Adrenal gland (tissue), 12 donors: ENCODE data around the gene CA9. TPM values are rescaled to one million over a fixed set of nuclear protein-coding genes. Genes with fewer than 3 reads are reported as not detected.
"Not testable (repeated sequence)": the region's sequence is repeated elsewhere in the genome, so short reads cannot be mapped to it uniquely, and the experiment has no call there.

Source experiments
- DNase-seq, 7 donors: peaks; one replicate each; pipeline ENCODE4 v3.0.0-alpha.2; 2019 to 2020
- H3K27ac ChIP-seq, 5 donors: fragments of 200-600 bp; sonication (generic) in 4 of 5; 1 replicate in 3 of 5; 2 replicates in 2 of 5; pipeline versions ENCODE4 v1.5.1 to v1.8.0; 2016 to 2020; ENCODE audit warnings: mild to moderate bottlenecking in 1 of 5
- H3K27me3 ChIP-seq: fragments of 200-600 bp; 2 replicates; pipeline ENCODE4 v1.8.0; 2021
- H3K36me3 ChIP-seq, 2 donors: fragments of 200-600 bp; replicated peaks in 1 of 2; 1 replicate in 1 of 2; 2 replicates in 1 of 2; pipeline versions ENCODE4 v1.5.1 to v1.8.0; 2018 to 2022
- H3K4me1 ChIP-seq, 2 donors: fragments of 200-600 bp; replicated peaks in 1 of 2; 1 replicate in 1 of 2; 2 replicates in 1 of 2; pipeline versions ENCODE4 v1.5.1 to v1.8.0; 2018 to 2021
- H3K4me3 ChIP-seq, 4 donors: fragments of 200-600 bp; sonication (generic) in 3 of 4; one replicate each; pipeline ENCODE4 v1.5.1; 2016 to 2018
- H3K9me3 ChIP-seq, 3 donors: fragments of 200-600 bp; sonication (generic) in 1 of 3; replicated peaks in 1 of 3; 1 replicate in 2 of 3; 2 replicates in 1 of 3; pipeline versions ENCODE4 v1.5.1 to v1.8.0; 2016 to 2021
- POLR2A ChIP-seq, 2 donors: fragments of 450-650 bp; IDR thresholded peaks; one replicate each; pipeline ENCODE4 v1.6.1; 2017; ENCODE audit warnings: antibody characterized with exemption in 2 of 2, mild to moderate bottlenecking in 2 of 2, moderate library complexity in 1 of 2
- WGBS, 4 donors: extraction: QIAGEN DNeasy Blood & Tissue Kit in 2 of 4; methylation state at CpG; one replicate each; pipeline versions ENCODE4 v1.1.5 to v1.1.7; 2013 to 2017; 5-methylcytosine and 5-hydroxymethylcytosine counted together
- intact Hi-C, 2 donors: fragments of 100-400 bp; cut with DNase I; formaldehyde crosslinking; loops; one replicate each; pipeline versions ENCODE4 v1.14.1 to v1.15.0; 2022 to 2023
- polyA plus RNA-seq, 3 donors: library from polyadenylated mRNA; stranded (reverse); fragments of 200-250 nt in 2 of 3; fragments of 350-450 nt in 1 of 3; fragmentation: Illumina TruSeq in 1 of 3; extraction: RNeasy Lipid Tissue Mini Kit (QIAGEN cat#74804) in 1 of 3; gene quantifications; one replicate each; pipeline ENCODE4 v1.2.3, GENCODE V29; 2013 to 2014
- total RNA-seq, 9 donors: library from RNA; depleted of rRNA in 4 of 9; stranded (reverse); fragments of >200 nt in 4 of 9; fragments of 120-200 nt in 1 of 9; fragmentation: NEBNext Ultra II Directional in 1 of 9; extraction: Animal tissue kit (Norgen Biotek cat#: 25700) in 1 of 9; gene quantifications; one replicate each; pipeline versions ENCODE4 v1.1.0 to v1.2.4, GENCODE V29; 2013 to 2023
- TF ChIP-seq, protein P1 (sequence below), 6 experiments: fragments of 450-650 bp in 4 of 6; fragments of 200-600 bp in 2 of 6; sonication (generic) in 1 of 6; IDR thresholded peaks; 1 replicate in 5 of 6; 2 replicates in 1 of 6; pipeline versions ENCODE4 v1.5.1 to v1.8.0; 2016 to 2021; ENCODE audit warnings: antibody characterized with exemption in 6 of 6, mild to moderate bottlenecking in 2 of 6, moderate library complexity in 1 of 6
- donor health status: healthy with polysubstance abuse.
- donor health status: Bipolar disorder and iron deficiency.
- donor health status: DM: yes; HTN: yes; CAD: no.
- donor health status: DM: no; HTN: no; CAD: no.
- donor health status: DM: no; HTN: no; CAD: no.
- donor health status: DM: yes; HTN: yes; CAD: no.

CA9 gene
- total and polyA plus RNA-seq, 12 donors, result 0.28 to 13.7 (median 1.4) TPM

DNA sequence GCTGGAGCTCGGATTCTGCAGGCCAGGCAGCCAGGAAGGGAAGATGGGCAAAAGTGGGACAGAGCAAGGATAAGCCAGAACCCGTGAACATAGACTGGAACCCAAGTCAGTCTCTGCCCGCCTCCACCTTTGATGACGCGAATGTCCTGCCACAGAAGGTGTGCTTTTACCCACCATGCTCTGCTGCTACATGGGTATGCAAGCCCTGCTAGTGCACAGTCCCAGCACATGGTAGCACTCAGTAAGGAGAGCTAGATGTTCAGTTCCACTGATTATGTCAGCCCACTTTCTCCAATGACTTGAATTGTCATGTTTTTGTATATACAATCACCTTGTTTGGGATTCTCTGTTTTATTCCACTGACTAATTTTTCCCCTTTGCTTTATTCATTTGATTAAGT is 44.1 kb upstream of the CA9 start:
- no peak for DNase-seq
- TF ChIP-seq, protein P1, sequence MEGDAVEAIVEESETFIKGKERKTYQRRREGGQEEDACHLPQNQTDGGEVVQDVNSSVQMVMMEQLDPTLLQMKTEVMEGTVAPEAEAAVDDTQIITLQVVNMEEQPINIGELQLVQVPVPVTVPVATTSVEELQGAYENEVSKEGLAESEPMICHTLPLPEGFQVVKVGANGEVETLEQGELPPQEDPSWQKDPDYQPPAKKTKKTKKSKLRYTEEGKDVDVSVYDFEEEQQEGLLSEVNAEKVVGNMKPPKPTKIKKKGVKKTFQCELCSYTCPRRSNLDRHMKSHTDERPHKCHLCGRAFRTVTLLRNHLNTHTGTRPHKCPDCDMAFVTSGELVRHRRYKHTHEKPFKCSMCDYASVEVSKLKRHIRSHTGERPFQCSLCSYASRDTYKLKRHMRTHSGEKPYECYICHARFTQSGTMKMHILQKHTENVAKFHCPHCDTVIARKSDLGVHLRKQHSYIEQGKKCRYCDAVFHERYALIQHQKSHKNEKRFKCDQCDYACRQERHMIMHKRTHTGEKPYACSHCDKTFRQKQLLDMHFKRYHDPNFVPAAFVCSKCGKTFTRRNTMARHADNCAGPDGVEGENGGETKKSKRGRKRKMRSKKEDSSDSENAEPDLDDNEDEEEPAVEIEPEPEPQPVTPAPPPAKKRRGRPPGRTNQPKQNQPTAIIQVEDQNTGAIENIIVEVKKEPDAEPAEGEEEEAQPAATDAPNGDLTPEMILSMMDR (IDR thresholded peaks at IDR 0.05), result no peak
- TF ChIP-seq POLR2A (IDR thresholded peaks at IDR 0.05), result no peak
- Histone ChIP-seq H3K9me3 (no peaks in the 10 kb centered on the region), H3K27me3 (no peaks in the 10 kb centered on the region), H3K27ac (no peak overlapping the region), H3K4me1 (no peaks in the 10 kb centered on the region), H3K36me3 (no peaks in the 10 kb centered on the region), H3K4me3 (no peak overlapping the region)
- 85 to 92% (median 88%) methylated on average over 5 of the region's 5 CpGs for WGBS, 4 donors
- intact Hi-C loops, result no loop called here

DNA sequence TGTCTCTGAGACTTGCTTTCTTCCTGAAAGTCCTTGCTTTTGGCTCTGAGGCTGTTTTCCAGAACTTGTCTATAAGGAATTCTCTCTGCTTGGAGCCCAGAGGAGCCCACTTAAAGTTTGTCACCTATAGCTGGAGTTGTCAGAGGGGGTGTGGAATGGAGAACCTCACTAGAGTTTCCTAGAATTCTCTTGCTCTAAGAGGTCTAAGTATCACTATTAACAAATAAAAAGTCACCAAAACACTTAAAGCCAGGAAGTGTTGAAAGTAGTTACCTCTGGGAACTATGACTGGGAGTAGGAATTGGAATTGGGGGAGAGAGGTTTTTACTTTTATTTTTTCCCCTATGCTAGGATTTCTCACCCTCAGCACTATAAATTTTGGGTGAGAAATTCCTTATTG is 38.0 kb upstream of the CA9 start:
- no peak for TF ChIP-seq POLR2A (IDR thresholded peaks at IDR 0.05)
- TF ChIP-seq, protein P1 (IDR thresholded peaks at IDR 0.05), result no peak
- intact Hi-C loops, result no loop called here
- no peaks in the 10 kb centered on the region for H3K36me3 ChIP-seq
- DNase-seq, result no peak
- peaks cover 8 to 35% of the 10 kb centered on the region in 2 donors for H3K4me1 ChIP-seq
- no peaks in the 10 kb centered on the region for H3K9me3 ChIP-seq
- peak overlapping the region; percentile 23 to 83 (median 73) for H3K27ac ChIP-seq
- no peak overlapping the region for H3K4me3 ChIP-seq
- H3K27me3 ChIP-seq, result no peaks in the 10 kb centered on the region

DNA sequence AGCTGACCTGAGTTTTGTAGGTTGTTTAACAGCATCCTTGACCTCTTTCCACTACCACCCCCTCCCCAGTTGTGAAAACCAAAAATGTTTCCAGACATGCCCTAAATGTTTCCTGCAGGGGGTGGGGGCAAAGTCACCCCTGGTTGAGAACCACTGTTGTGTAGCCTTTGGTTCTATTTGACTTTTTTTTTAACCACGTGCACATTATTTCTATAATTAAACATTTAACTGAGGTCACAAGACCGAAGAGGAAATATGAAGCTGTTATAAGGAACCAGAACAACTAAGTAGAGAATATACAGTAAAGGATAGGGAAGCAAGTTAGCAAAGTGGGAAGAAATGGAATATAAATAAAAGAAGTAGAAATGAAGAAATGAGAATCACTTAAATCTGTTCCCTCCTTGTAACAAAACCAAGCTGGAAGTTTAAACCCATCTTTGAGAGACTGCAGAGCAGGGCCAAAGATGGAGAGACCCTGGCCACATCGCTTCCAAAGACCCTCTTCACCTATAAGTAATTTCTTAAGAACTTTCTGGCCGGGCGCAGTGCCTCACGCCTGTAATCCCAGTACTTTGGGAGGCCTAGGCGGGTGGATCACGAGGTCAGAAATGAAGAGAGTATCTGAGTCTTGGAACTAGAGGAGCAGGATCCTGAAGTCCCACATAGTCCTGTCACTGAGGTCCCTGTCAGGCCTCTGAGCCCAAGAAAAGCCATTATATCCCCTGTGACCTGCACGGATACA is 37.4 kb upstream of the CA9 start:
- no peaks in the 10 kb centered on the region for H3K27me3 ChIP-seq
- intact Hi-C loops, result no loop called here
- peaks cover 8 to 35% of the 10 kb centered on the region in 2 donors for H3K4me1 ChIP-seq
- peak overlapping the region in 4 of 5 donors; percentile 63 to 83 (median 76) for H3K27ac ChIP-seq
- no peak overlapping the region for H3K4me3 ChIP-seq
- H3K36me3 ChIP-seq, result no peaks in the 10 kb centered on the region
- TF ChIP-seq, protein P1 (IDR thresholded peaks at IDR 0.05), result no peak
- no peak for TF ChIP-seq POLR2A (IDR thresholded peaks at IDR 0.05)
- peak in 1 of 7 donors; percentile 48 for DNase-seq
- 72 to 75% (median 73%) methylated on average over 9 of the region's 9 CpGs for WGBS, 4 donors
- H3K9me3 ChIP-seq, result no peaks in the 10 kb centered on the region

DNA sequence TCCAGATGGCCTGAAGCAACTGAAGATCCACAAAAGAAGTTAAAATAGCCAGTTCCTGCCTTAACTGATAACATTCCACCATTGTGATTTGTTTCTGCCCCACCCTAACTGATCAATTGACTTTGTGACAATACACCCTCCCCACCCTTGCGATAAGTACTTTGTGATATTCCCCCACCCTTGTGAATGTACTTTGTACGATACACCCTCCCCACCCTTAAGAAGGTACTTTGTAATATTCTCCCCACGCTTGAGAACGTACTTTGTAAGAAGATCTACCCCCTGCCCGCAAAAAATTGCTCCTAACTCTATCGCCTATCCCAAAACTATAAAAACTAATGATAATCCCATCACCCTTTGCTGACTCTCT is 36.9 kb upstream of the CA9 start:
- H3K9me3 ChIP-seq, intact Hi-C loops, H3K4me3 ChIP-seq, H3K27me3 ChIP-seq, H3K36me3 ChIP-seq, DNase-seq: not testable (repeated sequence)
- peak overlapping the region in 3 of 5 donors; percentile 9 to 83 (median 78) for H3K27ac ChIP-seq
- WGBS, 4 donors, result 96 to 99% (median 97%) methylated on average over 6 of the region's 6 CpGs
- peaks cover 8 to 35% of the 10 kb centered on the region in 2 donors for H3K4me1 ChIP-seq

DNA sequence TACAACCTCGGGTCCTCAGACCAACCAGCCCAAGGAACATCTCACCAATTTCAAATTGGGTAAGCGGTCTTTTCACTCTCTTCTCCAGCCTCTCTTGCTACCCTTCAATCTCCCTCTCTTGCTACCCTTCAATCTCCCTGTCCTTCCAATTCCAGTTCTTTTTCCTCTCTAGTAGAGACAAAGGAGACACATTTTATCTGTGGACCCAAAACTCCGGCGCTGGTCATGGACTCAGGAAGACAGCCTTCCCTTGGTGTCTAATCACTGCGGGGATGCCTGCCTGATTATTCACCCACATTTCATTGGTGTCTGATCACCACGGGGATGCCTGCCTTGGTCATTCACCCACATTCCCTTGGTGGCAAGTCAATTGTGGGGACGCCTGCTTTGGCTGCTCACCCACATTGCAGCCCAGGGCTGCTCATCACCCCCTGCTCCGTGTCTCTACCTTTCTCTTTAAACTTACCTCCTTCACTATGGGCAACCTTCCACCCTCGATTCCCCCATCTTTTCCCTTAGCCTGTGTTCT is 36.2 kb upstream of the CA9 start:
- DNase-seq, result peak in 1 of 7 donors; percentile 43
- H3K27ac ChIP-seq, H3K4me3 ChIP-seq, H3K36me3 ChIP-seq, intact Hi-C loops, H3K9me3 ChIP-seq, H3K27me3 ChIP-seq: not testable (repeated sequence)
- 92 to 97% (median 95%) methylated on average over 9 of the region's 9 CpGs for WGBS, 4 donors
- peaks cover 8 to 35% of the 10 kb centered on the region in 2 donors for H3K4me1 ChIP-seq

DNA sequence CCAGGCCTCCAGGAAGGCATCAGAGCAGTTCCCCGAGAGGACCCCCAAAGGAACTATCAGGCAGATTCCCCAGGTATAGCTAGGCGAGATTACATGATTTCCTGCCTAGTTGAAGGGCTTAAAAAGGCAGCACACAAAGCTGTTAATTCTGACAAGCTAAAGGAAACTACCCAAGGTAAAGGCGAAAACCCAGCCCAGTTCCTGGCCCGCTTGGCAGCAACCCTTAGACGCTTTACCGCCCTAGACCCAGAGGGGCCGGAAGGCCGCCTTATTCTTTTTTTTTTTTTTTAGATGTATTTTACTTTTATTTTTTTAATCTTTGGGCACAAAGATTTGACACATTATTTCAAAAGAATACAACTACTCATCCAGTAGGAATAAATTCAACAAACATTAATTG is 35.0 kb upstream of the CA9 start:
- H3K27ac ChIP-seq, H3K27me3 ChIP-seq, H3K4me3 ChIP-seq, H3K9me3 ChIP-seq, DNase-seq, intact Hi-C loops, H3K36me3 ChIP-seq: not testable (repeated sequence)
- H3K4me1 ChIP-seq, result peaks cover 8 to 35% of the 10 kb centered on the region in 2 donors
- 52 to 76% (median 69%) methylated on average over 6 to 7 of the region's 8 CpGs for WGBS, 4 donors

DNA sequence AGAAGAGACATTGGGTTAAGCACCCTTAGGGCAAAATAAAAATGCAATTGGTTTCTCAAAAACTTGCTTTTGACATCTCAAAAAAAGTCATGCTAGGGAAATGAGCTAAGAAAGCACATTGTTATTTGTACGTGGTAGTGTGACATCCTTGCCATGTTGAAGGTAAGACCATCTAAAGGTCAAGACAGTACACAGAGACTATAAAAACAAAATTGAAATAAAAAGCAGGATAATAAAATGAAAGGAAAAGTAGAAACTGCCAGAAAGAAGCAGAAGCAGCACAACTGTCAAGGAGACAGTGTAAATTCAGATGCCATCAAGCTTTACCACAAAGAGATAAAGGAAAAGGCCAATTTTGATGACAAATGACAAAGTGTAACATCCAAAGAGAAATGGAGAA is 34.5 kb upstream of the CA9 start:
- intact Hi-C loops, H3K9me3 ChIP-seq, H3K27me3 ChIP-seq, H3K4me3 ChIP-seq, DNase-seq, H3K36me3 ChIP-seq: not testable (repeated sequence)
- H3K4me1 ChIP-seq, result peaks cover 8 to 35% of the 10 kb centered on the region in 2 donors
- WGBS, 4 donors, result 23 to 47% (median 28%) methylated on average over 1 of the region's 1 CpG
- H3K27ac ChIP-seq, result peak overlapping the region in 1 of 5 donors; percentile 37
